Right atrium auricular region (tissue), 2 donors: Measurements from ENCODE around the gene BCAS1. TPM values are rescaled to one million over a fixed set of nuclear protein-coding genes. Genes with fewer than 3 reads are reported as not detected.
"Not testable (repeated sequence)": the region's sequence is repeated elsewhere in the genome, so short reads cannot be mapped to it uniquely, and the experiment has no call there.

Experiments
- DNase-seq: peaks from one replicate; pipeline ENCODE4 v3.0.0-alpha.2; 2019; ENCODE audit warnings: low spot score
- H3K27ac ChIP-seq, 2 donors: fragments of 200-600 bp; sonication (generic); 1 replicate in 1 of 2; 2 replicates in 1 of 2; pipeline ENCODE4 v1.5.1; 2016 to 2019
- H3K27me3 ChIP-seq, 2 donors: fragments of 200-600 bp; sonication (generic); one replicate each; pipeline versions ENCODE4 v1.5.1 to v1.6.0; 2017 to 2019
- H3K36me3 ChIP-seq: fragments of 200-600 bp; sonication (generic); one replicate; pipeline ENCODE4 v1.5.1; 2016
- H3K4me1 ChIP-seq, 2 donors: fragments of 200-600 bp; sonication (generic); one replicate each; pipeline versions ENCODE4 v1.5.1 to v1.6.0; 2017 to 2019
- H3K4me3 ChIP-seq, 2 donors: fragments of 200-600 bp; sonication (generic); 1 replicate in 1 of 2; 2 replicates in 1 of 2; pipeline ENCODE4 v1.5.1; 2017 to 2019; ENCODE audit warnings: mild to moderate bottlenecking in 1 of 2, moderate library complexity in 1 of 2
- H3K9me3 ChIP-seq, 2 donors: fragments of 200-600 bp; sonication (generic); one replicate each; pipeline ENCODE4 v1.5.1; 2019
- total RNA-seq, 2 donors: library from RNA; depleted of rRNA; stranded (reverse); fragments of >200 nt; gene quantifications; one replicate each; pipeline ENCODE4 v1.1.0, GENCODE V29; 2016
- TF ChIP-seq, protein P1 (sequence below), 2 donors: fragments of 200-600 bp; sonication (generic); IDR thresholded peaks; one replicate each; pipeline ENCODE4 v1.5.1; 2019; ENCODE audit warnings: antibody characterized with exemption in 2 of 2

Gene BCAS1
- total RNA-seq, 2 donors from 2014 or later: not detected

DNA sequence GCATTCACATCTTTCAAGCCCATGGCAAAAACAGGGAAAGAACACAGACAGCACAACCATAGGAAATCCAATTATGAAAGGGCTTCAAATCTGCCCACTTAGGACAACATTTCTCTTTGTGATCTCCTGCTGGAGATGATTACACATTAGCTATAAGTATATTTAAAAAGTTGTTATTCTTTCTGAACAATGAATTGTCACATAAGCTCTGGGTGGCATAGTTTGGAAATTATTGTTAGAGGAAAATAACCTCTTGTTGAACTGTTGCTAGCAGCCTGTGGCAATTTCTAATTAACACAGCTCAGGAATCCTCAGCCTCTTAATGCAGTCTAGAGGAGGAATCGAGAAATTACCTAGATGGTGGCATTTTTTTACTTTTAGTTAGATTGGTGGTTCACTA is 54.9 kb downstream of the BCAS1 start:
- H3K4me3 ChIP-seq: no peak overlapping the region
- H3K27me3 ChIP-seq: no peaks in the 10 kb centered on the region
- H3K27ac ChIP-seq: no peak overlapping the region
- TF ChIP-seq, protein P1, sequence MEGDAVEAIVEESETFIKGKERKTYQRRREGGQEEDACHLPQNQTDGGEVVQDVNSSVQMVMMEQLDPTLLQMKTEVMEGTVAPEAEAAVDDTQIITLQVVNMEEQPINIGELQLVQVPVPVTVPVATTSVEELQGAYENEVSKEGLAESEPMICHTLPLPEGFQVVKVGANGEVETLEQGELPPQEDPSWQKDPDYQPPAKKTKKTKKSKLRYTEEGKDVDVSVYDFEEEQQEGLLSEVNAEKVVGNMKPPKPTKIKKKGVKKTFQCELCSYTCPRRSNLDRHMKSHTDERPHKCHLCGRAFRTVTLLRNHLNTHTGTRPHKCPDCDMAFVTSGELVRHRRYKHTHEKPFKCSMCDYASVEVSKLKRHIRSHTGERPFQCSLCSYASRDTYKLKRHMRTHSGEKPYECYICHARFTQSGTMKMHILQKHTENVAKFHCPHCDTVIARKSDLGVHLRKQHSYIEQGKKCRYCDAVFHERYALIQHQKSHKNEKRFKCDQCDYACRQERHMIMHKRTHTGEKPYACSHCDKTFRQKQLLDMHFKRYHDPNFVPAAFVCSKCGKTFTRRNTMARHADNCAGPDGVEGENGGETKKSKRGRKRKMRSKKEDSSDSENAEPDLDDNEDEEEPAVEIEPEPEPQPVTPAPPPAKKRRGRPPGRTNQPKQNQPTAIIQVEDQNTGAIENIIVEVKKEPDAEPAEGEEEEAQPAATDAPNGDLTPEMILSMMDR (IDR thresholded peaks at IDR 0.05): no peak
- no peak for DNase-seq
- H3K4me1 ChIP-seq: no peaks in the 10 kb centered on the region
- no peaks in the 10 kb centered on the region for H3K9me3 ChIP-seq
- no peaks in the 10 kb centered on the region for H3K36me3 ChIP-seq

DNA sequence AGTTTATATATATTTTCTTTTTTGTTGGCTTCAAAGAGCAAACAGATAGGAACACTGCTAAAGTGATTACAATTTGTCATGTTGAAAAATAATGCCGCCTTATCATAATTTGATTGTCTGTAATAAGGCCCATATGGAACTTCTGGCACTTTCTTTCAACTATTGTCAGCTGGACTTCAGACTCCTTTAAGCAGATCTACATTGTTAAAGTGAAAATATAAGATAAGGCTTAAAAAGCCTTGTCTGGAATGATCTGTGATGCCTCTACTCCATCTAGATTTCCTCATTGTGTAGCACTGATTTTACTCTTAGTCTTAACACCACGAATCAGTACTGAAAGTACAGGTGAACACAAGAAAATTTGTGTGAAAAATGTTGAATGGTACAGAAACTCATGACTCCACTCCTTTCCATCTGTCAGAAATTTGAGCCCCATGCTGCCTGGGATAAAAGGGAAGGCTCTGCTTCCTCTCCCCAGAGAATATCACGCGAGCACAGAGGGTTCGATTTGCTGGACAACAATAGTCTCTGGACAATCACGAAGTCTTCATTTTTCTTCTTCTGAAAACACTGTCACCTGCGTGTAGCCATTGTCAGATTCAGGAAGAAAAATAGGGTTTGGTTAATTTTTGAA is 56.0 kb downstream of the BCAS1 start:
- H3K27ac ChIP-seq: no peak overlapping the region
- H3K36me3 ChIP-seq: no peaks in the 10 kb centered on the region
- H3K27me3 ChIP-seq: no peaks in the 10 kb centered on the region
- H3K9me3 ChIP-seq: no peaks in the 10 kb centered on the region
- no peak overlapping the region for H3K4me3 ChIP-seq
- DNase-seq: no peak
- TF ChIP-seq, protein P1 (IDR thresholded peaks at IDR 0.05): no peak
- H3K4me1 ChIP-seq: no peaks in the 10 kb centered on the region

DNA sequence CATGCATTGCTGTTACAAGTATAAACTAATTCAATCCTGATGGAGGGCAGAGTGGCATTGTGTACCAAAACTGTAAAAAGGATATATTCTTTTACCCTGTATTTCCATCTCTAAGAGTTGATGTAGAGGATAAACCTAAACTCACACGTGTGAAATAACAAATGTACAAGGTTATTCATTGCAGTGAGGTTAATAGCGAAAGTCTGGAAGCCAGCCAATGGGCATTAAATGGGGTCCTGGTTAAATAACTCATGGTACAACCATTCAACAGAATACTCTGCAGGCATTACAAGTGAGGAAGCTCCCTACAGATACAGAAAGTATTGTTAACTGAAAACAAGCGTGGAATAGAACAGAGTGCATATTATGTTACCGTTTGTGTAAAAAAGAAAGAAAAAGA is 56.9 kb downstream of the BCAS1 start:
- no peak overlapping the region for H3K27ac ChIP-seq
- H3K36me3 ChIP-seq: no peaks in the 10 kb centered on the region
- H3K27me3 ChIP-seq: no peaks in the 10 kb centered on the region
- no peak for DNase-seq
- TF ChIP-seq, protein P1 (IDR thresholded peaks at IDR 0.05): no peak
- H3K4me3 ChIP-seq: no peak overlapping the region
- no peaks in the 10 kb centered on the region for H3K4me1 ChIP-seq
- H3K9me3 ChIP-seq: no peaks in the 10 kb centered on the region

DNA sequence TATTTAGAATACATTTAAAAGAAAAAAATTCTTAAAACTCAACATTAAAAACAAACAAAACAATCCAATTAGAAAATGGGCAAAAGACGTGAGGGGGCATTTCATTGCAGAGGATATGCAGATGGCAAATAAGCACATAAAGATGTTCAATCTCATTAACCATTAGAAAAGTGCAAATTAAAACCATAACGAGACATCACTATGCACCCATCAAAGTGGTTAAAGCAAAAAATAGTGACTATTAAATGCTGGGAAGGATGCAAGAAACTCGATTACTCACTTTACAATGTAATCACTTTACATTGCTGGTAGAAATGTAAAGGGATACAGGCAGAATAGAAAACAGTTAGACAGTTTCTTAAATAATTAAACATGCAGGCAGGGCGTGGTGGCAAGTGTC is 59.0 kb downstream of the BCAS1 start:
- Histone ChIP-seq H3K27ac (no peak overlapping the region), H3K4me1 (no peaks in the 10 kb centered on the region), H3K9me3 (no peaks in the 10 kb centered on the region), H3K4me3 (no peak overlapping the region), H3K27me3 (no peaks in the 10 kb centered on the region), H3K36me3 (no peaks in the 10 kb centered on the region)
- TF ChIP-seq, protein P1 (IDR thresholded peaks at IDR 0.05): no peak
- DNase-seq: no peak

DNA sequence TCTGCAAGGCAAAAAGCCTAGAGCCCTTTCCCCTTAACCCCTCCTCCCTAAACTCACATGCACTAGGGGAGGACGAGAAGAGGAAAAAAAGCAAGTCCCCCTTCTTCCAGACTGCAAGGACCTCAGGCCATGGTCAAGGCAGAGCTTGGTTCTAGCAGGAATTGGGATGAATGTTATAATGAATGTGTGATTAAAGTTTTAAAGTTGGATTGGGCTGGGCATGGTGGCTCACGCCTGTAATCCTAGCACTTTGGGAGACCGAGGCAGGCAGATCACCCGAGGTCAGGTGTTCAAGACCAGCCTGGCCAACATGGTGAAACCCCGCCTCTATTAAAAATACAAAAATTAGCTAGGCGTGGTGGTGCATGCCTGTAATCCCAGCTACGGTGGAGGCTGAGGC is 64.2 kb downstream of the BCAS1 start:
- peaks cover under 1 to 11% of the 10 kb centered on the region in 2 donors for H3K9me3 ChIP-seq
- DNase-seq, H3K4me1 ChIP-seq, H3K27ac ChIP-seq, H3K27me3 ChIP-seq, H3K36me3 ChIP-seq, H3K4me3 ChIP-seq: not testable (repeated sequence)

DNA sequence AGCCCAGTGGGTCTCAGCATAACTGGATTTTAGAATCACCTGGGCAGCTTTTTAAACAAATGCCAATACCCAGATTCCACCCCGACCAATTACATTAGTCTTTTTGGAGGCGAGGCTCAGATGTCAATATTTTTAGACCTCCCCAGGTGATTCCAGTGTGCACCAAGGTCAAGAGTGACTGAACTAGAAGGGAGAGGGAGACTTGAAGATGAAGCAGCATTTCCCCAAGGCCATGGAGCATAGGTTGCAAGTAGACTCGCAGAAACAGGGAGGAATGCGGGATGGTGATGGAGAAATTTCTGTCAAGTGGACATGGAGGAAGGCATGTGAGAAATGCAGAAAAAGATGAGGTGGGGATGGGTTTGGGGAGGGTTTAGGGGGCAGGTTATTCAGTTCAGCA is 64.9 kb downstream of the BCAS1 start:
- DNase-seq: no peak
- Histone ChIP-seq H3K27ac (no peak overlapping the region), H3K27me3 (no peaks in the 10 kb centered on the region), H3K9me3 (peaks cover 2 to 18% of the 10 kb centered on the region in 2 donors), H3K4me1 (no peaks in the 10 kb centered on the region), H3K4me3 (no peak overlapping the region), H3K36me3 (no peaks in the 10 kb centered on the region)
- TF ChIP-seq, protein P1 (IDR thresholded peaks at IDR 0.05): no peak
